Pulmonary artery endothelial cell (primary cell): ENCODE data around the gene ITGA3. TPM values are rescaled to one million over a fixed set of nuclear protein-coding genes. Genes with fewer than 3 reads are reported as not detected.
"Not testable (repeated sequence)": the region's sequence is repeated elsewhere in the genome, so short reads cannot be mapped to it uniquely, and the experiment has no call there.

Experiments
- DNase-seq: peaks from one replicate; pipeline ENCODE4 v3.0.0-alpha.2; 2011; ENCODE audit warnings: low read depth, low spot score
- total RNA-seq: library from RNA; depleted of rRNA; stranded (reverse); fragments of >200 nt; gene quantifications from 2 replicates; pipeline ENCODE4 v1.2.3, GENCODE V29; 2014

ITGA3 gene
- total RNA-seq, 1 donor from 2014 or later: 77.7 TPM

GRCh38 chr17:50051082-50051576 is 4.8 kb upstream of the ITGA3 start:
- no peak for DNase-seq

- DNase-seq: no peak
These were observed 4.3 kb upstream of the ITGA3 start for GRCh38 chr17:50051606-50052005.

DNA sequence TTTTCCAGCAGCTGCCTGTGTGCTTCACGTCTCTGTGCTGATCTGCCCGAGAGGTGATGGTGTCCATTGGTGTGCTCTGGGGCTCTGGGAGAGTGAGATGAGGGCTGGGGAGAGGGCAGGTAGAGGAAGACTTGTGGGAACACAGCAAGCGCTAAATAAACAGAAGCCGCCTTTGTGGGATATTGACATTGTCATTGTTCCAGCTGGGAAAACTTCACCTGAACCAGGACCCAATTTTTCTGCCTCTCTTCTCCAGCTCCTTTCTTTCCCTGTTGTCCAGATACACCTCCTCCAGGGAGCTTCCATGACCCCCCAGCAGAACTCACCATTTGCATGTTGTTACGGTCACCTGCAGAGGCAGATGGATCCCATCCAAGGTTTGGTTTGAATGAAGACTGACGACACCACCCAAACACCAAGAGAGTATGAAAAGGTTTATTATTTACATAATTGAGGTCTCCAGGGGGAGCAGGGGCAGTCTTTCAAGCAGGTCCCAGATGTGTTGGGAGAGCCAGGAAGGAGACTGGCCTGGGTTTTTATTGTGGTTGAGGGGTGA is 3.6 kb upstream of the ITGA3 start:
- DNase-seq: no peak

DNA sequence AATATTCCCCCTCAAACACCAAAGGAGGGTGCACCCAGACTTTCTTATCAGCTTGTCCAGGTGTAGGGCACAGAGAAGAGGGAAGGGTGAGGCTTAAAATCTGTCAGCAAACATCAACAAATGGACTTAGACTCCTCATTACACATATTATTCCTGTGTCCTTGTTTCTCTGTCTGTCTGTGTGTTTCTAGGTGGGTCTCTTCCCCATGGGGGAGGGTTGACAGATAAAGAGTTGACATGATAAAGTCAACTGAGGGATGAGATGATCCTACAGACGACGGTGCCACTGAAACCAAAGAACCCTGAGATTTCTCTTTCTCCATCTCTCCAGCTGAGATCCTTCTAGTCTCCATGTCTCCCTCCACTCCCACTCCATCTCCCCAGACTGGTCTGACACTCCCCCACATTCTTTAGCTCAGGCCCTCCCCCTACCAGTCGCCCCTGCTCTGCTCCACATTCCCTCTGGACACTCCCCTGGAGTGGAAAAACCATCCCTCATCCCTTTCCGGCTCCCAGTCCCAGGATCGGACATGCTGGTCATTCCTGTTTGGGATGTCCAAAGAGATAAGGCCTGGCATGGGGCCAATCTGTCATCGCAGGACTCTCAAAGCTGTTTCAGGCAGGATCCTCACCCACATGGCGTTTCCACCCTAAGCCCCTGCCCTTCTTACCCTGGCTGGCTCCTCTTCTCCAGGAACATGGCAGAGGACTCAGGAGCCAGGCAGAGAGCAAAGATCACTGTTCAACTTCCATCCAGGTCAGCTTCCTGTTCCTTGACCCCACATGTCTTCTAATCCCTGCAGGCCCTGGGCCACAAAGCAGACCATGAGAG is 2.9 kb upstream of the ITGA3 start:
- peak; percentile 69 for DNase-seq

DNA sequence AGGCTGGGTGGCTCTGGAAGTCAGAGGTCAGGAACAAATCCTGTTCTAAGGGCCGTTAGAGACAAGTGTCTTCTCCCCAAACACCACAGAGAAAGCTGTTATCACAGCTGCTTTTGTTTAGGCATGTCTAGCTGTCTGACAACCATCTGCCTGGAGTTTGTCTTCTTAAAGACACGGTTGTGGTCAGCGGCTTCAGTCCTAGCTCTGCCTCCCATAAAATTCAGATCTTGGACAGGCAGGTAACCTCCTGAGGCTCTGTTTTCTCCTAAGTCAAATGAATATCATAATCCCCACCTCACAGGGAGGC is 2.3 kb upstream of the ITGA3 start:
- DNase-seq: no peak

DNA sequence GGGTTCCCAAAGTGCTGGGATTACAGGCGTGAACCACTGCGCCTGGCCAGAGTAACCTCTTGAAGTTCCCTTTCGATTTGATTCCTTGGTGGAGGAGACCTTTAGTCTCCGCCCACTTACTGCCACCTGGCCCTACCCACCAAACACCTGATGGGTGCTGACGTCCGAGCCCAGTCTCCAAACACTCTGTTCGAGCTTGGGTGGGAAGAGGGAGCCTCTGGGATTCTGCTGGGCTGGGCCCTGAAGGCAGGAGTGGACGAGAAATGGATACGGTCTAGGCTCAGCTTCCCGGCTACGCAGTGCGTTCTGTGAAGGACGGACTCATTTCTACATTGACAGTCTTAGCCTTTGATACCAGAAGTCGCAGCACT is 870 bp upstream of the ITGA3 start:
- no peak for DNase-seq

- DNase-seq: no peak
These were observed 479 bp downstream of the ITGA3 start for GRCh38 chr17:50056217-50056960.

- no peak for DNase-seq
These were observed 1.0 kb downstream of the ITGA3 start for GRCh38 chr17:50056961-50057330.

- DNase-seq: no peak
These were observed 1.6 kb downstream of the ITGA3 start for GRCh38 chr17:50057521-50057991.

GRCh38 chr17:50058296-50058953 is 2.5 kb downstream of the ITGA3 start:
- DNase-seq: no peak

DNA sequence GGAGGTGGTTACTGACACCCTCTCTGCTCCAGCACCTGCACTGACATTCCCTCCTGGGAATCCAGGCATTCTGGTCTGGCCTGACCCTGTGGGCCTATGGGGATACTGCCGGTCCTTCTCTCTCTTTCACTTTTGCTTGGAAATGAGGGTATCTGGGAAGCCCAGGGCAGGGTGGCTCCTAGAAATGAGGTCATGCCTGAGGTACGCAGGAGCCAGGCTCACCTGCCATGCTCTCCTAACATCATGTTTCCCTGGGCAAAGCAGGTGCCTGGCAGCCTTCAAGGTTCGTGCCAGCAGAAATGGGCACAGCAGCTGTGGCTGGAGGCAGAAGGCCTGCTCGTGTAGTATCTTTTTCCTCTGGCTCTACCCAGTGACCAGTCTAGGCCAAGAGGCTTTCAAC is 3.3 kb downstream of the ITGA3 start:
- DNase-seq: no peak

- no peak for DNase-seq
These were observed 3.9 kb downstream of the ITGA3 start for GRCh38 chr17:50059759-50060273.

DNA sequence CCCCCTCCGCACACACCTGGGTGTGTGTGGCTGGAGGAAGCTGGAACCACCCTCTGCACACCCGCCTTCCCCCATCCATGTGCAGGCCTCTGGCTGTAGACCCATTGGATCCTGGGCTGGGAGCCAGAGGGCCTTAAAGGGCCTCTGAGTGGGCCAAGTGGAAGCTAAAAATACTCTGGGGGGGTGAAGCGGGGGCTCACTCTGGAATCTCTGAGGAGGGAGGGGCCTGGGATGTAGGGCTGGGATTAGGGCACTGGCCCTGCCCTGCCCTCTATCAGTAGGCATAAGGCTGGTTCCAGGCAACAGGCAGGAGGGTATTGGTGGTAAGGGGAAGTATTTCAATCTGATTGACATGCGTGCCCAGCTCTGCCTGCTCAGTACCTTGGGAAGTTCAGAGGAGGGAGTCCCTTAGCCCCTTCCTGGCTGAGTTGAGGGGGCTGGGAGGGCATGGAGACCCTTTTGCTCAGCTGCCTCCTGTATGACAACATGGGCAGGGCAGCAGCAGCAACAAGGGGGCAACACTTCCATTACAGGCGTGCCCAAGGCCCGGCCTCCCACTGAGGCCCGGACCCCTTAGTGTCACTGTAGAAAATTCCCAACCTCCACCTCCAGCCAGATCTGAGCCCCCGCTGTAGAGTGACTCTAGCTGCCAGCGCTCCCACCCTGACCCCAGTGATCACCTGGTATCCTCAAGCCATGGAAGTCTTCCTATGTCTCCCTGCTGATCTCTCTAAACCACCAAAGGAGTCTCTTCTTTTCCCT is 5.2 kb downstream of the ITGA3 start:
- no peak for DNase-seq

GRCh38 chr17:50061713-50062045 is 5.8 kb downstream of the ITGA3 start:
- not testable (repeated sequence) for DNase-seq

DNA sequence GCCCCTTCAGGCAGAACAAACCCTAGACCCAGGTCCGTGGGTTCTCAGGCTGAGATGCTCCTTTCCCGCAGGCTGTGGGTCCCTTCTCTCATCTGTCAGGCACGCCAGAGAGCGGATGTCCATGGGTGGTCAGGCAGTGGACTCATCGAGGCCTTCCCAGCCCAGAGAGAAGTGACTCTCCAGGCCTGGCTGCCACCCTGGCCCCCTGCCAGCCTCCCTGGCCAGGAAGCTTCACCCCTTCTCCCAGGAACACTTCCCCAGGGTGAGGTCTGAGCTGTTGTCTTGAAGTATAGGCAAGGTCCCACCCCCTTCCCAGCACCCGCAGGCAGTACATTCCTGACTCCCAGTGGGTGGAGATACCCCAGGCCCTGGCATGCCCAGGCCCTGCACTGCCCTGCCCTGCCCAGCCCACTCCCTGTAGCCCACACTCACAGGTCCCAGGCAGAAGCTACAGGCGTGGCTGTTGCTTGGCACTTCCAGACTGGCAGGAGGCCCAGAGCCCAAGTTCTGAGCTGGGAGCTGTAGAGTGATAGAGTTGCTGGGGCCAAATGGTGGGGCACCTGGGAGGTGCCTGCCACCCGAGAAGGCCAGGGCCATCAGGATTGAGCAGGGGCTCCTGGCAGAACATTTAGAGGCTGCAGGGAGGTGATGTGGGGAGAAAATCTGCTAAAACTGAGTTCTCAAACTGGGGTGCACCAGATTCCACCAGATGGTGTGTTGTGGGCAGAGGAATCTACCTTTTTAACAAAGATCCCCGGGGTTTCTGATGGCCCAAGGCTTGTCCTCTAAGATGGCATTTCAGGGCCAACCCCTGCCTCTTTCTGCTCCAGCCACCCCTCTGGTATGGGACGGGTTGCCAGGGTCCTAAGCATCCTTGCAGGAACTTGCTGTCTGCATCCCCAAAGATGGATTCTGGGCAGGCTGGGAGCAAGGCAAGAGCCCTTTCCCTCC is 6.7 kb downstream of the ITGA3 start:
- DNase-seq: no peak

- DNase-seq: no peak
These were observed 7.8 kb downstream of the ITGA3 start for GRCh38 chr17:50063561-50064252.

DNA sequence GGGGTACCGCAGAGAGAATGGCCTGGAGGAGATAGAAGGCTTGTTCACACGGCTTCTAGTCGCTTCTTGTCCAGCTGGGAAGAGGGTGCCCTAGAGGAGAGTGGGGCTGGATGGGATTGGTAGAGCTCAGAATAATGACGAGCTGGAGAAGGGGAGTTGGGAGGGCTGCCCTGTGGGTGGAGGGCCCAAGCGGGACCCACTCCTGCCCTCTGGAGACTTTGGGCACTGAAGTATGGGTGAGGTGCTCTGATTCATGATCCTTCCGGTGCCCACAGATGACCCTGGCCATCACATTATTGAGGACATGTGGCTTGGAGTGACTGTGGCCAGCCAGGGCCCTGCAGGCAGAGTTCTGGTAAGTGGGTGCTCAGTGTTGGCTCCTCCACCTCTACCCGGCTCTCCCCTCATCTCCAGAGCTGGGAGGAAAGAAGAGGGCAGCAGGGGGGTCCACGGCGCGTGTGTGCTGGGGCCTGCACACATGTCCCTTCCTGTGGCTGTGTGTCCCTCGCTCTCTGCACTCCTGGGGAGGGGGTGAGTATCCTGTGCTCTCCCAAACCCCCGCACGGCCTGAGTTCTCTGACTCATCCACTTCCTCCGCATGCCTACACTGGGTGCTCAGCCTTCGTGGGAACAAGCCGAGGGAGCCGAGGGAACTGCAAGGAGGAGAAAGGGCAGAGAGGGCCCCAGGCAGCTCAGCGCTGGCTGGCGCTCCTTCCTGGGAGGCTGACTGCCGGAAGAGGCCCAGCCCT is 8.5 kb downstream of the ITGA3 start:
- DNase-seq: no peak

DNA sequence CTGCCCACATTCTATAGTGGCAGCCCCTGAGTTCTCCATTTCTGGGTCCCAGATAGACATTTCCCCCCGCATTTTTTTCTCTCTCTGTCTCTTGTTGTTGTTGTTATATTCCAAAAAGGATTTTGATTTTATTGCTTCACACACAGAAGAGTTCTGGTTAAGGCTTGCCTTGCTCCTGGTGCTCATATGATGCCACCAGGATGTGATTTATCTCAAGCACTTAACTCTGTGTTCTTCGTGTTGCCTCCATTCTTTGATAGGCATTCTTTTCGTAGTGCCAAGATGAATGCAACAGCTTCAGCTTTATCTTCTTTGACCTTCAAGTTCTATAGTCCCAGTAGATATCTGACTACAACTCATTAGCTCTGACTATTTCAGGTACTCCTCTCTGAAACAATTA is 9.1 kb downstream of the ITGA3 start:
- DNase-seq: no peak

DNA sequence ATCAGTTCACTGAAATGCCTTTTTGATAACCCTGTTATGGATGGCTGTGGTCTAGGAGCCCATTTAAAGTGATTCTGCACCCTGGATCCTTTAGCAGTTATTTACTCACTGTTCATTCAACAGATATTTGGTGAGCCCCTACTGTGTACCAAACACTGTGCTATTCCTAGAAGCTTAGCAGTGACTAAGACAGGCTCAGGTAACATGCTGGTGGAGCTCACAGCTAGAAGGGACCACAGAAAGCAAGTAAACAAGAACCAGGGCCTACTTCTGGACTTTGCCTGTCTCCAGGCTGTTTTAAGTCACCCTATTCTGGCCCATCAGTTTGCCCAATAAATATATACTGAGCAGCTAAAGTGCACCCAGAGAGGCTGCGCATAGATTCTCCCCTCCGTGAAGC is 11.1 kb downstream of the ITGA3 start:
- no peak for DNase-seq
